ENCODE measurements around the gene MRPL10.
A peak's percentile ranks its signal among the peaks of the same experiment; 100 is the strongest.

Gene MRPL10

GRCh38 chr17:47840742-47841487 lies 9.6 kb upstream of the MRPL10 start, which contains the start of gene SCRN2:
Gene SCRN2 (minus strand): TSS chr17:47841273. CDS start chr17:47840843, 430 bp downstream.
- Histone ChIP-seq H3K9me3 (ENCODE audit: control insufficient read depth, insufficient read depth, low read depth, low read length) (no peaks in the 10 kb centered on the region), H3K27ac (ENCODE audit: extremely low read depth, low read depth, low read length) (peak within 1 kb of the TSS; percentile 24; the same call in 1 of the 2 replicates), H3K4me3 (ENCODE audit: low read depth, low read length) (peak within 1 kb of the TSS; percentile 82), H3K36me3 (ENCODE audit: control insufficient read depth in 2 of 2, insufficient read depth in 1 of 2, low read length in 2 of 2) (peaks cover 0 to 37% of the 10 kb centered on the region in 2 experiments; a peak in 1 of 3 replicates), H3K4me1 (ENCODE audit: control insufficient read depth, insufficient read depth, low read length) (no peaks in the 10 kb centered on the region; the same call in 1 of the 2 replicates)
- ChIA-PET CTCF (interaction anchor here (0.6 to 19.4 kb wide), 26 partner anchors 9 to 1180 kb away, joined by 3 to 837 read pairs (median 4); partner anchors contain the start of genes CDK5RAP3, LRRC46, MRPL10 and PNPO), POLR2A (interaction anchor here (0.7 to 2.6 kb wide), 16 partner anchors 9 to 207 kb away, joined by 3 to 35 read pairs (median 5); partner anchors contain the start of genes CDK5RAP3, LRRC46, MRPL10 and NFE2L1)
- TF ChIP-seq ZNF426 (tag by site-specific recombination; IDR thresholded peaks at IDR 0.05) = no peak
- no peak for TF ChIP-seq RBAK (tag by site-specific recombination; IDR thresholded peaks at IDR 0.05)
- TF ChIP-seq REPIN1 (tag by site-specific recombination; IDR thresholded peaks at IDR 0.05; ENCODE audit: low read depth) = no peak
- TF ChIP-seq ZNF2 (tag by site-specific recombination; IDR thresholded peaks at IDR 0.05) = peak; percentile 93
- TF ChIP-seq ZNF239 (tag by site-specific recombination; IDR thresholded peaks at IDR 0.05) = no peak
- TF ChIP-seq SP2 (tag by site-specific recombination; IDR thresholded peaks at IDR 0.05) = peak; percentile 99
- peak; percentile 50; the same call in 1 of the 2 replicates for TF ChIP-seq ZNF24 (tag by site-specific recombination; IDR thresholded peaks at IDR 0.05)
- peak; percentile 95 for TF ChIP-seq PATZ1 (tag by site-specific recombination; IDR thresholded peaks at IDR 0.05)
- TF ChIP-seq ZNF521 (tag by site-specific recombination; IDR thresholded peaks at IDR 0.05) = no peak
- TF ChIP-seq ZFHX2 (tag by site-specific recombination; conservative IDR thresholded peaks at IDR 0.05) = peak; percentile 80
- TF ChIP-seq ZBTB6 (tag by site-specific recombination; IDR thresholded peaks at IDR 0.05) = peak; percentile 57; the same call in 1 of the 2 replicates
- TF ChIP-seq ZNF501 (tag by site-specific recombination; IDR thresholded peaks at IDR 0.05) = peak; percentile 81
- peak; percentile 71 for TF ChIP-seq KLF9 (tag by site-specific recombination; IDR thresholded peaks at IDR 0.05; ENCODE audit: low read depth)
- TF ChIP-seq ZNF549 (tag by site-specific recombination; IDR thresholded peaks at IDR 0.05) = no peak
- no peak for TF ChIP-seq ZNF747 (tag by site-specific recombination; IDR thresholded peaks at IDR 0.05)
- peak; percentile 91 for TF ChIP-seq ZNF335 (tag by site-specific recombination; conservative IDR thresholded peaks at IDR 0.05)
- TF ChIP-seq ZNF433 (tag by site-specific recombination; IDR thresholded peaks at IDR 0.05; ENCODE audit: low read depth) = no peak
- TF ChIP-seq PRDM10 (tag by site-specific recombination; IDR thresholded peaks at IDR 0.05) = peak; percentile 79
- TF ChIP-seq ZFP3 (tag by site-specific recombination; IDR thresholded peaks at IDR 0.05; ENCODE audit: low read depth) = no peak
- peak; percentile 55 for TF ChIP-seq ZXDB (tag by site-specific recombination; IDR thresholded peaks at IDR 0.05)
- TF ChIP-seq ZNF37A (tag by site-specific recombination; IDR thresholded peaks at IDR 0.05) = no peak
- peak; percentile 82 for TF ChIP-seq ZIC2 (tag by site-specific recombination; IDR thresholded peaks at IDR 0.05)
- peak; percentile 77; the same call in 1 of the 2 replicates for TF ChIP-seq BCL11A (tag by site-specific recombination; IDR thresholded peaks at IDR 0.05; ENCODE audit: low read depth)
- peak; percentile 100 for TF ChIP-seq GLIS2 (tag by site-specific recombination; IDR thresholded peaks at IDR 0.05)
- TF ChIP-seq ZBTB10 (tag by site-specific recombination; IDR thresholded peaks at IDR 0.05) = peak; percentile 86
- TF ChIP-seq PRDM1 (tag by site-specific recombination; IDR thresholded peaks at IDR 0.05) = no peak
- TF ChIP-seq CTCF (tag by site-specific recombination; IDR thresholded peaks at IDR 0.05) = peak; percentile 97

Data from HEK293 (cell line).